K562 (cell line): ENCODE measurements around the gene TRMT112. TPM values are rescaled to one million over a fixed set of nuclear protein-coding genes. Genes with fewer than 3 reads are reported as not detected.

ENCODE experiments used
- CEBPG ChIP-seq, 3 experiments: fragments of 200-800 bp in 1 of 3; sonication (Bioruptor generic) in 1 of 3; sonication (generic) in 1 of 3; formaldehyde crosslinking in 1 of 3; IDR thresholded peaks in 2 of 3; conservative IDR thresholded peaks in 1 of 3; 2 replicates each; pipeline versions ENCODE4 v1.6.1 to v1.8.0; 2016 to 2022; ENCODE audit warnings: missing compliant biosample characterization in 2 of 3, missing genetic modification characterization in 2 of 3, mild to moderate bottlenecking in 1 of 3, missing genetic modification reagents in 1 of 3
- CTBP1 ChIP-seq: fragments of 450-650 bp; IDR thresholded peaks from 2 replicates; pipeline ENCODE4 v1.6.1; 2016; ENCODE audit warnings: borderline replicate concordance
- ELF4 ChIP-seq: fragments of 450-650 bp; formaldehyde crosslinking; IDR thresholded peaks from 2 replicates; pipeline ENCODE4 v1.4.0; 2022; ENCODE audit warnings: missing genetic modification characterization
- HDGF ChIP-seq: fragments of 450-650 bp; IDR thresholded peaks from 2 replicates; pipeline ENCODE4 v1.6.1; 2016
- KLF16 ChIP-seq: IDR thresholded peaks from 2 replicates; pipeline ENCODE4 v1.6.1; 2016; ENCODE audit warnings: antibody characterized with exemption
- L3MBTL2 ChIP-seq: fragments of 450-650 bp; IDR thresholded peaks from 2 replicates; pipeline ENCODE4 v1.6.1; 2016; ENCODE audit warnings: mild to moderate bottlenecking, moderate library complexity
- NR3C1 ChIP-seq: sonication (generic); formaldehyde crosslinking; IDR thresholded peaks from 2 replicates; pipeline ENCODE4 v1.8.1; 2022; ENCODE audit warnings: missing genetic modification reagents
- OTX1 ChIP-seq: fragments of 450-650 bp; formaldehyde crosslinking; IDR thresholded peaks from 2 replicates; pipeline ENCODE4 v1.4.0; 2022; ENCODE audit warnings: mild to moderate bottlenecking
- RFX7 ChIP-seq: fragments of 250-450 bp; sonication (Bioruptor Pico); IDR thresholded peaks from 2 replicates; pipeline ENCODE4 v1.5.1; 2021; ENCODE audit warnings: mild to moderate bottlenecking
- SNIP1 ChIP-seq: fragments of 450-650 bp; IDR thresholded peaks from 2 replicates; pipeline ENCODE4 v1.7.1; 2017; ENCODE audit warnings: low read depth, mild to moderate bottlenecking
- STAT5A ChIP-seq: IDR thresholded peaks from 2 replicates; pipeline ENCODE4 v1.6.1; 2012; ENCODE audit warnings: low read length, inconsistent platforms, borderline replicate concordance
- SUPT5H ChIP-seq: fragments of 450-650 bp; IDR thresholded peaks from 2 replicates; pipeline ENCODE4 v1.6.1; 2016
- ZBTB26 ChIP-seq: fragments of 450-650 bp; formaldehyde crosslinking; IDR thresholded peaks from 2 replicates; pipeline ENCODE4 v1.4.0; 2022; ENCODE audit warnings: missing genetic modification characterization
- ZBTB7A ChIP-seq: IDR thresholded peaks from 2 replicates; pipeline ENCODE4 v1.6.1; 2011; ENCODE audit warnings: low read depth, mild to moderate bottlenecking, low read length, moderate library complexity, borderline replicate concordance; ENCODE audit not compliant: control insufficient read depth
- ZC3H8 ChIP-seq: fragments of 450-650 bp; IDR thresholded peaks from 2 replicates; pipeline ENCODE4 v1.6.1; 2017
- ZNF143 ChIP-seq: sonication (generic); formaldehyde crosslinking; IDR thresholded peaks from 2 replicates; pipeline ENCODE4 v1.9.0; 2022; ENCODE audit warnings: mild to moderate bottlenecking, missing genetic modification reagents
- polyA plus RNA-seq, 8 experiments: library from polyadenylated mRNA; depleted of rRNA in 4 of 8; stranded (reverse) in 5 of 8; unstranded in 3 of 8; fragments of >200 nt; fragmentation: Nextera tagmentation in 2 of 8; fragmentation: Illumina TruSeq in 1 of 8; extraction: Ambion mirVana in 2 of 8; extraction: Trizol in 1 of 8; gene quantifications; 2 replicates each; pipeline versions ENCODE4 v1.2.1 to v1.2.3, GENCODE V29; 2011 to 2014; ENCODE audit warnings: inconsistent platforms in 1 of 8, missing spikeins in 1 of 8
- total RNA-seq, 7 experiments: library from RNA; depleted of rRNA in 6 of 7; stranded (reverse); fragments of >200 nt in 6 of 7; fragmentation: Illumina TruSeq in 2 of 7; extraction: Trizol in 2 of 7; gene quantifications; 2 replicates each; pipeline versions ENCODE4 v1.2.1 to v1.2.3, GENCODE V29; 2011 to 2021; ENCODE audit warnings: low replicate concordance in 1 of 7
- TF ChIP-seq, protein P1 (sequence below): fragments of 450-650 bp; formaldehyde crosslinking; IDR thresholded peaks from 2 replicates; pipeline ENCODE4 v1.4.0; 2020; ENCODE audit warnings: mild to moderate bottlenecking, moderate library complexity
- TF ChIP-seq, protein P2 (sequence below): sonication (generic); formaldehyde crosslinking; IDR thresholded peaks from 2 replicates; pipeline ENCODE4 v1.8.0; 2023; ENCODE audit warnings: mild to moderate bottlenecking, missing genetic modification reagents
- TF ChIP-seq, protein P3 (sequence below): fragments of 200-800 bp; sonication (Bioruptor generic); IDR thresholded peaks from 2 replicates; pipeline ENCODE4 v1.6.1; 2016; ENCODE audit warnings: missing genetic modification characterization, missing compliant biosample characterization

TRMT112 gene
- total and polyA plus RNA-seq, 9 of the 15 experiments (the other 6 are each of a cell fraction or from before 2014, with no cell fraction given), result 162 to 444 (median 300) TPM

GRCh38 chr11:64306563-64306875, 10.8 kb downstream of the TRMT112 start (continued):
- TF ChIP-seq, protein P1, sequence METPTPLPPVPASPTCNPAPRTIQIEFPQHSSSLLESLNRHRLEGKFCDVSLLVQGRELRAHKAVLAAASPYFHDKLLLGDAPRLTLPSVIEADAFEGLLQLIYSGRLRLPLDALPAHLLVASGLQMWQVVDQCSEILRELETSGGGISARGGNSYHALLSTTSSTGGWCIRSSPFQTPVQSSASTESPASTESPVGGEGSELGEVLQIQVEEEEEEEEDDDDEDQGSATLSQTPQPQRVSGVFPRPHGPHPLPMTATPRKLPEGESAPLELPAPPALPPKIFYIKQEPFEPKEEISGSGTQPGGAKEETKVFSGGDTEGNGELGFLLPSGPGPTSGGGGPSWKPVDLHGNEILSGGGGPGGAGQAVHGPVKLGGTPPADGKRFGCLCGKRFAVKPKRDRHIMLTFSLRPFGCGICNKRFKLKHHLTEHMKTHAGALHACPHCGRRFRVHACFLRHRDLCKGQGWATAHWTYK, result no peak
- TF ChIP-seq, protein P2, sequence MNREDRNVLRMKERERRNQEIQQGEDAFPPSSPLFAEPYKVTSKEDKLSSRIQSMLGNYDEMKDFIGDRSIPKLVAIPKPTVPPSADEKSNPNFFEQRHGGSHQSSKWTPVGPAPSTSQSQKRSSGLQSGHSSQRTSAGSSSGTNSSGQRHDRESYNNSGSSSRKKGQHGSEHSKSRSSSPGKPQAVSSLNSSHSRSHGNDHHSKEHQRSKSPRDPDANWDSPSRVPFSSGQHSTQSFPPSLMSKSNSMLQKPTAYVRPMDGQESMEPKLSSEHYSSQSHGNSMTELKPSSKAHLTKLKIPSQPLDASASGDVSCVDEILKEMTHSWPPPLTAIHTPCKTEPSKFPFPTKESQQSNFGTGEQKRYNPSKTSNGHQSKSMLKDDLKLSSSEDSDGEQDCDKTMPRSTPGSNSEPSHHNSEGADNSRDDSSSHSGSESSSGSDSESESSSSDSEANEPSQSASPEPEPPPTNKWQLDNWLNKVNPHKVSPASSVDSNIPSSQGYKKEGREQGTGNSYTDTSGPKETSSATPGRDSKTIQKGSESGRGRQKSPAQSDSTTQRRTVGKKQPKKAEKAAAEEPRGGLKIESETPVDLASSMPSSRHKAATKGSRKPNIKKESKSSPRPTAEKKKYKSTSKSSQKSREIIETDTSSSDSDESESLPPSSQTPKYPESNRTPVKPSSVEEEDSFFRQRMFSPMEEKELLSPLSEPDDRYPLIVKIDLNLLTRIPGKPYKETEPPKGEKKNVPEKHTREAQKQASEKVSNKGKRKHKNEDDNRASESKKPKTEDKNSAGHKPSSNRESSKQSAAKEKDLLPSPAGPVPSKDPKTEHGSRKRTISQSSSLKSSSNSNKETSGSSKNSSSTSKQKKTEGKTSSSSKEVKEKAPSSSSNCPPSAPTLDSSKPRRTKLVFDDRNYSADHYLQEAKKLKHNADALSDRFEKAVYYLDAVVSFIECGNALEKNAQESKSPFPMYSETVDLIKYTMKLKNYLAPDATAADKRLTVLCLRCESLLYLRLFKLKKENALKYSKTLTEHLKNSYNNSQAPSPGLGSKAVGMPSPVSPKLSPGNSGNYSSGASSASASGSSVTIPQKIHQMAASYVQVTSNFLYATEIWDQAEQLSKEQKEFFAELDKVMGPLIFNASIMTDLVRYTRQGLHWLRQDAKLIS (CRISPR knock-in tag), result no peak
- TF ChIP-seq SNIP1 (no peak), ZC3H8 (no peak), ZBTB26 (CRISPR knock-in tag) (peak; percentile 83; the same call in 1 of the 2 replicates), STAT5A (no peak; the same call in 1 of the 2 replicates), HDGF (no peak), ELF4 (CRISPR knock-in tag) (0 out of 2 replicates have a peak, but pooled peaks have one; percentile 55), CTBP1 (no peak), KLF16 (no peak), SUPT5H (peak; percentile 10; the same call in 1 of the 2 replicates), ZBTB7A (no peak), CEBPG (CRISPR knock-in tag; IDR thresholded peaks at IDR 0.05) (no peak), CEBPG (tag; conservative IDR thresholded peaks at IDR 0.05 in 1 of 2, IDR thresholded peaks at IDR 0.05 in 1 of 2) (no peak), ZNF143 (CRISPR knock-in tag) (no peak), RFX7 (CRISPR knock-in tag) (no peak), OTX1 (no peak), NR3C1 (CRISPR knock-in tag) (no peak), L3MBTL2 (no peak)
- TF ChIP-seq, protein P3, sequence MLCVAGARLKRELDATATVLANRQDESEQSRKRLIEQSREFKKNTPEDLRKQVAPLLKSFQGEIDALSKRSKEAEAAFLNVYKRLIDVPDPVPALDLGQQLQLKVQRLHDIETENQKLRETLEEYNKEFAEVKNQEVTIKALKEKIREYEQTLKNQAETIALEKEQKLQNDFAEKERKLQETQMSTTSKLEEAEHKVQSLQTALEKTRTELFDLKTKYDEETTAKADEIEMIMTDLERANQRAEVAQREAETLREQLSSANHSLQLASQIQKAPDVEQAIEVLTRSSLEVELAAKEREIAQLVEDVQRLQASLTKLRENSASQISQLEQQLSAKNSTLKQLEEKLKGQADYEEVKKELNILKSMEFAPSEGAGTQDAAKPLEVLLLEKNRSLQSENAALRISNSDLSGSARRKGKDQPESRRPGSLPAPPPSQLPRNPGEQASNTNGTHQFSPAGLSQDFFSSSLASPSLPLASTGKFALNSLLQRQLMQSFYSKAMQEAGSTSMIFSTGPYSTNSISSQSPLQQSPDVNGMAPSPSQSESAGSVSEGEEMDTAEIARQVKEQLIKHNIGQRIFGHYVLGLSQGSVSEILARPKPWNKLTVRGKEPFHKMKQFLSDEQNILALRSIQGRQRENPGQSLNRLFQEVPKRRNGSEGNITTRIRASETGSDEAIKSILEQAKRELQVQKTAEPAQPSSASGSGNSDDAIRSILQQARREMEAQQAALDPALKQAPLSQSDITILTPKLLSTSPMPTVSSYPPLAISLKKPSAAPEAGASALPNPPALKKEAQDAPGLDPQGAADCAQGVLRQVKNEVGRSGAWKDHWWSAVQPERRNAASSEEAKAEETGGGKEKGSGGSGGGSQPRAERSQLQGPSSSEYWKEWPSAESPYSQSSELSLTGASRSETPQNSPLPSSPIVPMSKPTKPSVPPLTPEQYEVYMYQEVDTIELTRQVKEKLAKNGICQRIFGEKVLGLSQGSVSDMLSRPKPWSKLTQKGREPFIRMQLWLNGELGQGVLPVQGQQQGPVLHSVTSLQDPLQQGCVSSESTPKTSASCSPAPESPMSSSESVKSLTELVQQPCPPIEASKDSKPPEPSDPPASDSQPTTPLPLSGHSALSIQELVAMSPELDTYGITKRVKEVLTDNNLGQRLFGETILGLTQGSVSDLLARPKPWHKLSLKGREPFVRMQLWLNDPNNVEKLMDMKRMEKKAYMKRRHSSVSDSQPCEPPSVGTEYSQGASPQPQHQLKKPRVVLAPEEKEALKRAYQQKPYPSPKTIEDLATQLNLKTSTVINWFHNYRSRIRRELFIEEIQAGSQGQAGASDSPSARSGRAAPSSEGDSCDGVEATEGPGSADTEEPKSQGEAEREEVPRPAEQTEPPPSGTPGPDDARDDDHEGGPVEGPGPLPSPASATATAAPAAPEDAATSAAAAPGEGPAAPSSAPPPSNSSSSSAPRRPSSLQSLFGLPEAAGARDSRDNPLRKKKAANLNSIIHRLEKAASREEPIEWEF (CRISPR knock-in tag), result no peak
